Measurements from ENCODE around the gene ACAT2. TPM values are rescaled to one million over a fixed set of nuclear protein-coding genes. Genes with fewer than 3 reads are reported as not detected.
A peak's percentile ranks its signal among the peaks of the same experiment; 100 is the strongest.

The ACAT2 gene
- total RNA-seq, 1 experiment from 2014 or later = 156 TPM

DNA sequence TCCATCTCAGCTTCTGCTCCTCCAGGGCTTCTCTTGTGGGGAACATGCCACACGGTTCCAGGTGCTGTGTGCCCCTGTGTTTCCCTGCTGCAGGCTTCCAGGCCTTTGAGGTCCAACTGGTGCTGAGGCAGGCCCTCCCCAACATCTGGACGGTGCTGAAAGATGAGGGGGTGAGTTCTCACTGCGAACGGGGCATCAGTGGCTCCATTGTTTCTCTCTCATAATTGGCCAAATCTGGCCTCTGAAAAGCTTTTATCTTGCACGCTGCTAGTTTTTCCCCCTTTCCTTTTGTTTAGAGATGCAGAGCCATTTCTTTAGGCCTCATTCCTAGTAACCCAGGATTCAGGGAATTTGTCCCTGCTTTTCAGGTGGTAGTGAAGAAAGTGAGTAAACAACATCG lies 46.8 kb downstream of the ACAT2 start:
- H4K20me1 ChIP-seq (ENCODE audit: control insufficient read depth, insufficient read depth, insufficient read length) = no peaks in the 10 kb centered on the region
- H3K4me1 ChIP-seq (ENCODE audit: insufficient read depth, low read length) = no peaks in the 10 kb centered on the region; the same call in 1 of the 2 replicates
- H3K23me2 ChIP-seq (ENCODE audit: insufficient read length, low read depth, low read length, poor library complexity, severe bottlenecking) = no peaks in the 10 kb centered on the region
- H3K4me2 ChIP-seq (ENCODE audit: insufficient read depth, insufficient read length, low read length) = no peak overlapping the region
- no peaks in the 10 kb centered on the region for H3K27me3 ChIP-seq (ENCODE audit: insufficient read depth, low read length)
- H2BK120ac ChIP-seq (ENCODE audit: low read depth, low read length, poor library complexity, severe bottlenecking) = no peak overlapping the region
- Mint-ChIP-seq H3K27me3 (ENCODE audit: low read depth) (no peaks in the 10 kb centered on the region), H3K4me3 (no peak overlapping the region), H3K4me1 (peaks cover 19 to 28% of the 10 kb centered on the region in 2 experiments), H3K36me3 (ENCODE audit: insufficient read depth in 1 of 3, low read depth in 3 of 3) (no peaks in the 10 kb centered on the region), H3K27ac (peak overlapping the region in 2 of 3 experiments; percentile 72 to 89; a peak in 3 of 7 replicates), H3K9me3 (no peaks in the 10 kb centered on the region)
- no peaks in the 10 kb centered on the region for H3K79me2 ChIP-seq (ENCODE audit: insufficient read depth, low read length)
- no peak overlapping the region for H4K8ac ChIP-seq (replicated peaks; ENCODE audit: insufficient read length, low read depth, low read length)
- no peak overlapping the region for H3K9ac ChIP-seq (ENCODE audit: extremely low read depth, insufficient read length, low read length)
- H3T11ph ChIP-seq (ENCODE audit: low read length) = no peak overlapping the region
- H3K18ac ChIP-seq (ENCODE audit: insufficient read length, low read depth, low read length) = no peak overlapping the region
- H3K56ac ChIP-seq (ENCODE audit: insufficient read length, low read depth, low read length) = no peak overlapping the region
- H2AK5ac ChIP-seq (ENCODE audit: insufficient read length, low read length) = no peak overlapping the region
- H3K23ac ChIP-seq (ENCODE audit: insufficient read length, low read depth, low read length) = no peak overlapping the region
- no peaks in the 10 kb centered on the region for H3K9me3 ChIP-seq (ENCODE audit: control insufficient read depth, low read depth, low read length)
- H4K91ac ChIP-seq (ENCODE audit: insufficient read length, low read depth, low read length) = no peak overlapping the region
- DNase-seq = no peak
- no peak overlapping the region; the same call in 1 of the 2 replicates for H3K14ac ChIP-seq (ENCODE audit: insufficient read depth, low read length)
- no peaks in the 10 kb centered on the region for H3K79me1 ChIP-seq (ENCODE audit: insufficient read depth, low read depth, low read length, poor library complexity, severe bottlenecking)
- no CpG with 5 or more reads among the region's 6 CpGs for WGBS (ENCODE audit: extremely low coverage, insufficient read length, low lambda C conversion rate)
- TF ChIP-seq, protein P1, sequence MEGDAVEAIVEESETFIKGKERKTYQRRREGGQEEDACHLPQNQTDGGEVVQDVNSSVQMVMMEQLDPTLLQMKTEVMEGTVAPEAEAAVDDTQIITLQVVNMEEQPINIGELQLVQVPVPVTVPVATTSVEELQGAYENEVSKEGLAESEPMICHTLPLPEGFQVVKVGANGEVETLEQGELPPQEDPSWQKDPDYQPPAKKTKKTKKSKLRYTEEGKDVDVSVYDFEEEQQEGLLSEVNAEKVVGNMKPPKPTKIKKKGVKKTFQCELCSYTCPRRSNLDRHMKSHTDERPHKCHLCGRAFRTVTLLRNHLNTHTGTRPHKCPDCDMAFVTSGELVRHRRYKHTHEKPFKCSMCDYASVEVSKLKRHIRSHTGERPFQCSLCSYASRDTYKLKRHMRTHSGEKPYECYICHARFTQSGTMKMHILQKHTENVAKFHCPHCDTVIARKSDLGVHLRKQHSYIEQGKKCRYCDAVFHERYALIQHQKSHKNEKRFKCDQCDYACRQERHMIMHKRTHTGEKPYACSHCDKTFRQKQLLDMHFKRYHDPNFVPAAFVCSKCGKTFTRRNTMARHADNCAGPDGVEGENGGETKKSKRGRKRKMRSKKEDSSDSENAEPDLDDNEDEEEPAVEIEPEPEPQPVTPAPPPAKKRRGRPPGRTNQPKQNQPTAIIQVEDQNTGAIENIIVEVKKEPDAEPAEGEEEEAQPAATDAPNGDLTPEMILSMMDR (conservative IDR thresholded peaks at IDR 0.05) = no peak
- H4K5ac ChIP-seq (ENCODE audit: insufficient read length, low read depth, low read length) = no peak overlapping the region
- no peak overlapping the region for H2BK20ac ChIP-seq (ENCODE audit: low read depth, low read length, poor library complexity, severe bottlenecking)
- H3K4ac ChIP-seq (ENCODE audit: low read depth, low read length) = no peak overlapping the region
- no peak overlapping the region for H2BK12ac ChIP-seq (ENCODE audit: insufficient read length, low read depth, low read length)
- no peak overlapping the region for H2AFZ ChIP-seq (ENCODE audit: low read length)
- no peak overlapping the region for H2BK5ac ChIP-seq (ENCODE audit: insufficient read length, low read length)
- H2BK15ac ChIP-seq (ENCODE audit: low read depth, low read length) = no peak overlapping the region
- no peak overlapping the region for H3K27ac ChIP-seq (ENCODE audit: insufficient read length, low read depth, low read length)

Data from H9 (cell line).